BJ (cell line): ENCODE data around the gene FGF14. TPM values are rescaled to one million over a fixed set of nuclear protein-coding genes. Genes with fewer than 3 reads are reported as not detected.

Experiments
- CTCF ChIA-PET: fragments of 350-600 bp; formaldehyde crosslinking; extraction: SDS; loops from one replicate; lab custom pipeline; 2021; ENCODE audit warnings: antibody characterized with exemption, inconsistent platforms; lab: Yijun Ruan, JAX
- POLR2A ChIA-PET: fragments of 300-600 bp; sonication (Branson Sonifier 250); formaldehyde crosslinking; extraction: SDS; loops from one replicate; lab custom pipeline; 2021; ENCODE audit warnings: antibody characterized with exemption; lab: Charles Lee
- DNase-seq: peaks from one replicate; pipeline ENCODE4 v3.0.0-alpha.2; 2011; ENCODE audit warnings: low read depth
- H3K27me3 ChIP-seq: 2 replicates; pipeline ENCODE4 v1.6.0; 2011; ENCODE audit warnings: low read length; ENCODE audit not compliant: control insufficient read depth, insufficient read depth
- H3K36me3 ChIP-seq: 2 replicates; pipeline ENCODE4 v1.5.1; 2011; ENCODE audit warnings: low read length; ENCODE audit not compliant: control insufficient read depth, insufficient read depth
- H3K4me3 ChIP-seq: 2 replicates; pipeline ENCODE4 v1.5.1; 2011; ENCODE audit warnings: low read depth, mild to moderate bottlenecking, control low read depth, low read length
- CTCF ChIP-seq: IDR thresholded peaks from 2 replicates; pipeline ENCODE4 v1.5.1; 2011; ENCODE audit warnings: low read depth, mild to moderate bottlenecking, control low read depth, inconsistent platforms, low read length, moderate library complexity; ENCODE audit not compliant: insufficient read depth
- polyA plus RNA-seq: library from polyadenylated mRNA; depleted of rRNA; stranded (reverse); fragments of >200 nt; gene quantifications from 2 replicates; pipeline ENCODE4 v1.2.3, GENCODE V29; 2011

Gene FGF14
- polyA plus RNA-seq, 1 experiment = 0.01 TPM

- ChIA-PET CTCF (no interaction called here), POLR2A (no interaction called here)
- H3K36me3 ChIP-seq = no peaks in the 10 kb centered on the region
- DNase-seq = no peak
- no peak overlapping the region for H3K4me3 ChIP-seq
- no peaks in the 10 kb centered on the region for H3K27me3 ChIP-seq
- no peak for TF ChIP-seq CTCF
These were observed 368.0 kb downstream of the FGF14 start for GRCh38 chr13:102033857-102034331.

- POLR2A ChIA-PET = no interaction called here
- DNase-seq = no peak
- CTCF ChIA-PET = no interaction called here
- Histone ChIP-seq H3K4me3 (no peak overlapping the region), H3K36me3 (no peaks in the 10 kb centered on the region), H3K27me3 (no peaks in the 10 kb centered on the region)
- TF ChIP-seq CTCF = no peak
These were observed 368.5 kb downstream of the FGF14 start for GRCh38 chr13:102033386-102033785.

- H3K4me3 ChIP-seq = no peak overlapping the region
- TF ChIP-seq CTCF = no peak
- DNase-seq = no peak
- no peaks in the 10 kb centered on the region for H3K27me3 ChIP-seq
- POLR2A ChIA-PET = no interaction called here
- no peaks in the 10 kb centered on the region for H3K36me3 ChIP-seq
- CTCF ChIA-PET = no interaction called here
These were observed 373.0 kb downstream of the FGF14 start for GRCh38 chr13:102028868-102029267.

GRCh38 chr13:102028206-102028605, 373.6 kb downstream of the FGF14 start:
- TF ChIP-seq CTCF = no peak
- DNase-seq = no peak
- CTCF ChIA-PET = no interaction called here
- H3K36me3 ChIP-seq = no peaks in the 10 kb centered on the region
- no peak overlapping the region for H3K4me3 ChIP-seq
- H3K27me3 ChIP-seq = no peaks in the 10 kb centered on the region
- POLR2A ChIA-PET = no interaction called here

- no peak for TF ChIP-seq CTCF
- ChIA-PET CTCF (no interaction called here), POLR2A (no interaction called here)
These were observed 380.1 kb downstream of the FGF14 start for GRCh38 chr13:102021777-102022176.

More at GRCh38 chr13:102021777-102022176, 380.1 kb downstream of the FGF14 start:
- H3K27me3 ChIP-seq = no peaks in the 10 kb centered on the region
- H3K36me3 ChIP-seq = no peaks in the 10 kb centered on the region
- no peak overlapping the region for H3K4me3 ChIP-seq
- no peak for DNase-seq
